OCI-LY3 (cell line): ENCODE measurements around the gene BID.

Source experiments
- H2AFZ ChIP-seq: fragments of 200-600, 300-600 bp; shearing (Covaris generic); 2 replicates; pipeline ENCODE4 v1.6.0; 2014; ENCODE audit warnings: antibody characterized with exemption, low read depth, low read length
- H3K27ac ChIP-seq: fragments of 200-600, 300-600 bp; sonication (generic); 2 replicates; pipeline ENCODE4 v1.5.1; 2014; ENCODE audit warnings: mild to moderate bottlenecking, low read length, moderate library complexity, mixed read lengths
- H3K27me3 ChIP-seq: fragments of 200-600, 300-600 bp; sonication (generic); 2 replicates; pipeline ENCODE4 v1.6.1; 2014; ENCODE audit warnings: low read depth, low read length, mixed read lengths
- H3K36me3 ChIP-seq: fragments of 200-600, 300-600 bp; sonication (generic); replicated peaks from 2 replicates; pipeline ENCODE3; 2014; ENCODE audit warnings: low read depth, low read length, mixed read lengths
- H3K4me1 ChIP-seq: fragments of 300-600, 200-600 bp; sonication (generic); 2 replicates; pipeline ENCODE4 v1.6.1; 2014; ENCODE audit warnings: low read length, mixed read lengths
- H3K4me2 ChIP-seq: fragments of 200-600, 300-600 bp; sonication (generic); 2 replicates; pipeline ENCODE4 v1.6.1; 2014; ENCODE audit warnings: low read length, mixed read lengths
- H3K4me3 ChIP-seq: fragments of 300-600, 200-600 bp; sonication (generic); 2 replicates; pipeline ENCODE4 v1.5.1; 2014; ENCODE audit warnings: antibody characterized with exemption, mild to moderate bottlenecking, low read length, moderate library complexity
- H3K79me2 ChIP-seq: fragments of 300-600, 200-600 bp; shearing (Covaris generic); 2 replicates; pipeline ENCODE4 v1.6.1; 2014; ENCODE audit warnings: mild to moderate bottlenecking, low read length, mixed read lengths
- H3K9ac ChIP-seq: fragments of 300-600, 200-600 bp; shearing (Covaris generic); 2 replicates; pipeline ENCODE4 v1.6.0; 2014; ENCODE audit warnings: mild to moderate bottlenecking, low read length, moderate library complexity
- H3K9me3 ChIP-seq: fragments of 200-600, 300-600 bp; shearing (Covaris generic); 2 replicates; pipeline ENCODE4 v1.6.1; 2014; ENCODE audit warnings: low read length, mixed read lengths; ENCODE audit not compliant: insufficient read depth
- H4K20me1 ChIP-seq: fragments of 200-600, 300-600 bp; sonication (generic); 2 replicates; pipeline ENCODE4 v1.6.1; 2016; ENCODE audit warnings: low read length, mixed read lengths; ENCODE audit not compliant: insufficient read depth
- EZH2phosphoT487 ChIP-seq: fragments of 200-600 bp; shearing (Covaris generic); IDR thresholded peaks from 2 replicates; pipeline ENCODE4 v1.6.1; 2018; ENCODE audit warnings: antibody characterized with exemption, mixed run types, low read depth
- TF ChIP-seq, protein P1 (sequence below): fragments of 200-600, 300-600 bp; sonication (generic); IDR thresholded peaks from 2 replicates; pipeline ENCODE4 v1.5.1; 2014; ENCODE audit warnings: antibody characterized with exemption, low read length, low read depth

The BID gene

GRCh38 chr22:17684245-17684644 is 90.0 kb downstream of the BID start:
- H3K4me2 ChIP-seq = no peak overlapping the region
- H3K4me1 ChIP-seq = peaks cover 8% of the 10 kb centered on the region
- H3K27me3 ChIP-seq = no peaks in the 10 kb centered on the region
- H3K36me3 ChIP-seq = peaks cover 13% of the 10 kb centered on the region
- H3K9me3 ChIP-seq = no peaks in the 10 kb centered on the region
- peaks cover 11% of the 10 kb centered on the region; the same call in 1 of the 2 replicates for H4K20me1 ChIP-seq
- H3K79me2 ChIP-seq = peaks cover 6% of the 10 kb centered on the region; the same call in 1 of the 2 replicates
- no peak overlapping the region for H3K9ac ChIP-seq
- no peak overlapping the region for H3K4me3 ChIP-seq
- no peak overlapping the region for H3K27ac ChIP-seq
- H2AFZ ChIP-seq = no peak overlapping the region
- TF ChIP-seq, protein P1, sequence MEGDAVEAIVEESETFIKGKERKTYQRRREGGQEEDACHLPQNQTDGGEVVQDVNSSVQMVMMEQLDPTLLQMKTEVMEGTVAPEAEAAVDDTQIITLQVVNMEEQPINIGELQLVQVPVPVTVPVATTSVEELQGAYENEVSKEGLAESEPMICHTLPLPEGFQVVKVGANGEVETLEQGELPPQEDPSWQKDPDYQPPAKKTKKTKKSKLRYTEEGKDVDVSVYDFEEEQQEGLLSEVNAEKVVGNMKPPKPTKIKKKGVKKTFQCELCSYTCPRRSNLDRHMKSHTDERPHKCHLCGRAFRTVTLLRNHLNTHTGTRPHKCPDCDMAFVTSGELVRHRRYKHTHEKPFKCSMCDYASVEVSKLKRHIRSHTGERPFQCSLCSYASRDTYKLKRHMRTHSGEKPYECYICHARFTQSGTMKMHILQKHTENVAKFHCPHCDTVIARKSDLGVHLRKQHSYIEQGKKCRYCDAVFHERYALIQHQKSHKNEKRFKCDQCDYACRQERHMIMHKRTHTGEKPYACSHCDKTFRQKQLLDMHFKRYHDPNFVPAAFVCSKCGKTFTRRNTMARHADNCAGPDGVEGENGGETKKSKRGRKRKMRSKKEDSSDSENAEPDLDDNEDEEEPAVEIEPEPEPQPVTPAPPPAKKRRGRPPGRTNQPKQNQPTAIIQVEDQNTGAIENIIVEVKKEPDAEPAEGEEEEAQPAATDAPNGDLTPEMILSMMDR = no peak
- no peak for TF ChIP-seq EZH2phosphoT487
